Sigmoid colon (tissue), 4 donors: ENCODE measurements around the gene GRAMD1A.

Experiments
- CTCF ChIP-seq, 4 experiments: fragments of 450-650 bp in 3 of 4; fragments of 200-600 bp in 1 of 4; IDR thresholded peaks; one replicate each; pipeline ENCODE4 v1.5.1; 2016 to 2019; ENCODE audit warnings: antibody characterized with exemption in 4 of 4, mild to moderate bottlenecking in 3 of 4, moderate library complexity in 2 of 4
- EP300 ChIP-seq, 4 donors: sonication (generic); formaldehyde crosslinking; IDR thresholded peaks; one replicate each; pipeline ENCODE4 v1.6.1; 2017; ENCODE audit warnings: antibody characterized with exemption in 4 of 4
- POLR2A ChIP-seq, 2 donors: fragments of 450-650 bp; IDR thresholded peaks; one replicate each; pipeline ENCODE4 v1.6.1; 2016; ENCODE audit warnings: antibody characterized with exemption in 2 of 2, mild to moderate bottlenecking in 2 of 2, moderate library complexity in 2 of 2

DNA sequence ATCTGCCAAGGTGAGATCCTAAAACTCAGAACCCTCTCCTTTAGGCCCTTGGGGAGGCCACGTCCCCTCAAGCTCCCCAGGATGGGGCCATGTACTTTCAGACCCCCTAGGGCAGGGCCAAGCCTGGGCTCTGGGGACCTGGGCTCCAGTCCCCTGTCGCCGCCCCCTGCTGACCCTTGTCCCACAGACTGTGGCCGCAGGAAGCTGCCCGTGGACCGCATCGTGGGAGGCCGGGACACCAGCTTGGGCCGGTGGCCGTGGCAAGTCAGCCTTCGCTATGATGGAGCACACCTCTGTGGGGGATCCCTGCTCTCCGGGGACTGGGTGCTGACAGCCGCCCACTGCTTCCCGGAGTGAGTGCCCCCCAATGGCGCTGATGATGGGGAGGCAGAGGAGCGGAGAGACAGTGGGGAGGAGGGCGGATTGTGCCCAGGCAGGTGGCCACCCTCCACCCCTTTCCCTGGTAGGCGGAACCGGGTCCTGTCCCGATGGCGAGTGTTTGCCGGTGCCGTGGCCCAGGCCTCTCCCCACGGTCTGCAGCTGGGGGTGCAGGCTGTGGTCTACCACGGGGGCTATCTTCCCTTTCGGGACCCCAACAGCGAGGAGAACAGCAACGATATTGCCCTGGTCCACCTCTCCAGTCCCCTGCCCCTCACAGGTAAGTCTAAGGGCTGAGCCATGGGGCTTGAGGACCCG, 60.2 kb downstream of the GRAMD1A start:
- TF ChIP-seq CTCF (IDR thresholded peaks at IDR 0.05) (no peak), EP300 (IDR thresholded peaks at IDR 0.05) (no peak), POLR2A (IDR thresholded peaks at IDR 0.05) (no peak)
